Neural crest cell (in vitro differentiated cells): ENCODE measurements around the gene KTN1. TPM values are rescaled to one million over a fixed set of nuclear protein-coding genes. Genes with fewer than 3 reads are reported as not detected.

Experiments
- DNase-seq: peaks from one replicate; pipeline ENCODE4 v3.0.0; 2021; ENCODE audit warnings: low read depth, mixed read lengths, low spot score
- H3K27ac Mint-ChIP-seq: one replicate; pipeline ENCODE4 v1.8.0; 2021; ENCODE audit warnings: mild to moderate bottlenecking, mixed read lengths; ENCODE audit not compliant: unreplicated experiment
- H3K27me3 Mint-ChIP-seq: 2 replicates; pipeline ENCODE4 v1.8.0; 2021; ENCODE audit warnings: low read depth, mild to moderate bottlenecking, mixed read lengths
- H3K36me3 Mint-ChIP-seq: 2 replicates; pipeline ENCODE4 v1.8.0; 2021; ENCODE audit warnings: low read depth, mild to moderate bottlenecking, mixed read lengths
- H3K4me1 Mint-ChIP-seq: 2 replicates; pipeline ENCODE4 v1.8.0; 2021; ENCODE audit warnings: mixed read lengths
- H3K4me3 Mint-ChIP-seq: one replicate; pipeline ENCODE4 v1.8.0; 2021; ENCODE audit warnings: mild to moderate bottlenecking, mixed read lengths
- H3K9me3 Mint-ChIP-seq: 2 replicates; pipeline ENCODE4 v1.8.0; 2021; ENCODE audit warnings: mixed read lengths
- CTCF ChIP-seq: fragments of 200-600 bp; sonication (generic); conservative IDR thresholded peaks from 2 replicates; pipeline ENCODE4 v1.5.0; 2021; ENCODE audit warnings: antibody characterized with exemption, mild to moderate bottlenecking
- total RNA-seq: library from RNA; stranded (reverse); gene quantifications from 2 replicates; pipeline ENCODE4 v1.2.1, GENCODE V29; 2021

The KTN1 gene
- total RNA-seq, 1 donor from 2014 or later, result 118 TPM

DNA sequence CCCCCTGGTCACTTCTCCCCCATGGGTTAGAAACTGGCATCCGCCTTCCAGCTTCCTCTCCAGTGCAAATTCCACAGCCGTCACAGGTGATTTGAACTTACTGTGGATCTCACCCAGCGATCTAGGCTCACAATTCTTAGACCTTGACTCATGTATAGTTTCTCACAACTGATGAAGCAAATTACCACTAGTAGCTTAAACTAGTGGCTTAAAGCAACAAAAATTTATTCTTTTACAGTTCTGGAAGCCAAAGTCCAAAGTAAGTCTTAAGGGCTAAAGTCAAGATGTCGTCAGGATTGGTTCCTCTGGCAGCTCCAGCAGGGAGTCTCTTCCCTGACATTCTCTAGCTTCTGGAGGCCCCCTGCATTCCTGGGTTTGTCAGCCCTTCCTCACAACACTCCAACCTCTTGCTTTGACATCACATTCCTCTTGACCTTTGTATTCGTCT, 117.4 kb downstream of the KTN1 start:
- Mint-ChIP-seq H3K4me3 (no peak overlapping the region), H3K4me1 (peaks cover 4% of the 10 kb centered on the region), H3K36me3 (peaks cover 15% of the 10 kb centered on the region), H3K27me3 (no peaks in the 10 kb centered on the region), H3K27ac (no peak overlapping the region), H3K9me3 (no peaks in the 10 kb centered on the region)
- DNase-seq, result no peak
- no peak for TF ChIP-seq CTCF

DNA sequence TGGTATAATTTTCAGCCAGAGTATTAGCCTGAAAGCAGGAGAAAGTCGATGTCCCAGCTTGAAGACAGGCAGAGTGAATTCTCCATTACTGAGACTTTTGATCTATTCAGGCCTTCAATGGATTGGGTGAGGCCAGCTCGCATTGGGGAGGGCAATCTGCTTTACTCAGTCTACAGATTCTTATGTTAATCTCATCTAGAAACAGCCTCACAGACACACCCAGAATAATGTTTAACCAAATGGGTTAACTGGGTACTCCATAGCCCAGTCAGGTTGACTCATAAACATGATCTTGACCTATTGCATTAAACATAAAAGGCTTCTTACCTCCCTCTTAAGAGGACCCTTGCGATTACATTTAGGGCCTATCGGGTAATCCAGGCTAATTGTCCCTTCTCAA, 118.0 kb downstream of the KTN1 start:
- H3K9me3 Mint-ChIP-seq, result no peaks in the 10 kb centered on the region
- no peak for DNase-seq
- peaks cover 5% of the 10 kb centered on the region for H3K4me1 Mint-ChIP-seq
- no peaks in the 10 kb centered on the region for H3K27me3 Mint-ChIP-seq
- H3K27ac Mint-ChIP-seq, result no peak overlapping the region
- TF ChIP-seq CTCF, result no peak
- H3K36me3 Mint-ChIP-seq, result peaks cover 15% of the 10 kb centered on the region
- no peak overlapping the region for H3K4me3 Mint-ChIP-seq

DNA sequence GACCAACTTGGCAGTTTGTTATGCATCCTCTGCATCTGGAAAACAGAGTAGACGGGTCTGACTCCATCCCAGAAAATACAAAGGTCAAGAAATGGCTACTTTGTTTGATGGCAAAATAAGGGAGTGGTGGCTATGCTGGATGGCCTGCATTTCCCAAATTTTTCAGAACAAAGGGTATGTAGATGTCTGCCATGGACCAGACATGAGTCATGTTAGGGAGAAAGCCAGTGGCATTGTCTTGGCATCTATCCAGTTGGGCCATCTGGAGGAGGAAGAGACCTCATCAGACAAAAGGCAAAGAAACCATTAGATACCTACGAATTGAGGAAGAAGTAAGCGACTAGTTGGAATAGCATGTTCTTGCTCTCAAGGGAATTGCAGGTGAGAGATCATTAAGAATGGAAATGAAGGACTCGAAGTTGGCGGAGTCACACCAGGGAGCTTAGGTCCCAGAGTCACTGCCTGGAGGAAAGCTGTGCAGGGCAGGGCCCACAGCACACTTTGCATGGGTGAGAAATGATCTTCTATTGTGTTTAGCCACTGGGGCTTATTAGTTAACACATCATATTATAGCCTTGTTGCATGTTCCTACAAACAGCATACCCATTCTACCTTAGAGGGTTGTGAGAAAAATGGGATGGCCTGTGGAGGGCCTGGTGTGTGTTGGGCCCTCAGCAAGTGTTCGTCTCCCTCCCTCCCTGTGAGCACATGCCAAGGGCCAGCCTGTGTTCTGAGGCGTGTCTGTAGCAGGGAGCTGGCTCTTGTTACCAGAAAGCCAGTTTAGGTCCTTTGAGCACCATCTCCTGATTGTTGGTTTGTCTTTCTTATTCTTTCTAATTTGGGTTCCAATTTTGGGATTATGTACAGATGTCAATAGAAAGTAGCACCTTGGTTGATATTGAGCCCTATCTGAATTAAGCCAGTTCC, 119.4 kb downstream of the KTN1 start:
- DNase-seq, result no peak
- Mint-ChIP-seq H3K4me1 (peaks cover 5% of the 10 kb centered on the region), H3K4me3 (no peak overlapping the region), H3K9me3 (no peaks in the 10 kb centered on the region), H3K27ac (no peak overlapping the region), H3K36me3 (peaks cover 15% of the 10 kb centered on the region), H3K27me3 (no peaks in the 10 kb centered on the region)
- TF ChIP-seq CTCF, result no peak

- Mint-ChIP-seq H3K27ac (no peak overlapping the region), H3K4me3 (no peak overlapping the region), H3K4me1 (peaks cover 5% of the 10 kb centered on the region), H3K9me3 (no peaks in the 10 kb centered on the region), H3K36me3 (peaks cover 15% of the 10 kb centered on the region), H3K27me3 (no peaks in the 10 kb centered on the region)
- TF ChIP-seq CTCF, result no peak
- no peak for DNase-seq
These were observed 121.6 kb downstream of the KTN1 start for GRCh38 chr14:55701638-55702037.

- no peaks in the 10 kb centered on the region for H3K27me3 Mint-ChIP-seq
- no peak for DNase-seq
- TF ChIP-seq CTCF, result no peak
- H3K36me3 Mint-ChIP-seq, result peaks cover 15% of the 10 kb centered on the region
- no peaks in the 10 kb centered on the region for H3K9me3 Mint-ChIP-seq
- H3K4me1 Mint-ChIP-seq, result peaks cover 9% of the 10 kb centered on the region
- H3K27ac Mint-ChIP-seq, result no peak overlapping the region
- H3K4me3 Mint-ChIP-seq, result no peak overlapping the region
These were observed 122.5 kb downstream of the KTN1 start for GRCh38 chr14:55702511-55702910.
